Medulla oblongata (tissue), 1 donor: ENCODE measurements around the gene MARCHF7.
"Not testable (repeated sequence)": the region's sequence is repeated elsewhere in the genome, so short reads cannot be mapped to it uniquely, and the experiment has no call there.

ENCODE experiments used
- DNase-seq: peaks from one replicate; pipeline ENCODE4 v3.0.0-alpha.2; 2015; ENCODE audit errors: extremely low spot score

The MARCHF7 gene

GRCh38 chr2:159716409-159716808 is 4.1 kb downstream of the MARCHF7 start:
- DNase-seq, result not testable (repeated sequence)

GRCh38 chr2:159716857-159717256 is 4.6 kb downstream of the MARCHF7 start:
- no peak for DNase-seq

GRCh38 chr2:159720676-159721075 is 8.4 kb downstream of the MARCHF7 start:
- no peak for DNase-seq

GRCh38 chr2:159722580-159722979 is 10.3 kb downstream of the MARCHF7 start:
- no peak for DNase-seq

GRCh38 chr2:159724795-159725572 is 12.7 kb downstream of the MARCHF7 start:
- not testable (repeated sequence) for DNase-seq

- DNase-seq, result no peak
These were observed 13.4 kb downstream of the MARCHF7 start for GRCh38 chr2:159725713-159726112.

GRCh38 chr2:159728629-159729028 is 16.3 kb downstream of the MARCHF7 start:
- DNase-seq, result no peak

- no peak for DNase-seq
These were observed 23.3 kb downstream of the MARCHF7 start for GRCh38 chr2:159735648-159736047.

GRCh38 chr2:159736048-159736447 is 23.7 kb downstream of the MARCHF7 start:
- no peak for DNase-seq

- DNase-seq, result no peak
These were observed 25.1 kb downstream of the MARCHF7 start for GRCh38 chr2:159737292-159737916.

- no peak for DNase-seq
These were observed 25.6 kb downstream of the MARCHF7 start for GRCh38 chr2:159737917-159738296.

GRCh38 chr2:159738509-159739390 is 26.4 kb downstream of the MARCHF7 start:
- no peak for DNase-seq

GRCh38 chr2:159742846-159743245 is 30.5 kb downstream of the MARCHF7 start:
- DNase-seq, result no peak

GRCh38 chr2:159744363-159744762 is 32.1 kb downstream of the MARCHF7 start:
- DNase-seq, result no peak

GRCh38 chr2:159745237-159745636 is 32.9 kb downstream of the MARCHF7 start:
- not testable (repeated sequence) for DNase-seq

GRCh38 chr2:159748089-159748488 is 35.8 kb downstream of the MARCHF7 start:
- DNase-seq, result no peak

- DNase-seq, result no peak
These were observed 38.6 kb downstream of the MARCHF7 start for GRCh38 chr2:159750873-159751272.

GRCh38 chr2:159753797-159754196 is 41.5 kb downstream of the MARCHF7 start:
- peak; percentile 42 for DNase-seq

GRCh38 chr2:159755014-159755413 is 42.7 kb downstream of the MARCHF7 start:
- no peak for DNase-seq

- DNase-seq, result no peak
These were observed 43.5 kb downstream of the MARCHF7 start for GRCh38 chr2:159755788-159756187.

GRCh38 chr2:159758239-159758638 is 45.9 kb downstream of the MARCHF7 start:
- no peak for DNase-seq

GRCh38 chr2:159758686-159759085 is 46.4 kb downstream of the MARCHF7 start:
- DNase-seq, result no peak
